Spinal cord (tissue), 10 donors: ENCODE data around the gene NR1H2. TPM values are rescaled to one million over a fixed set of nuclear protein-coding genes. Genes with fewer than 3 reads are reported as not detected.

Experiments used
- DNase-seq, 6 donors: peaks; one replicate each; pipeline versions ENCODE4 v3.0.0 to v3.0.0-alpha.2; 2013 to 2015; ENCODE audit warnings: low spot score in 6 of 6, low read depth in 4 of 6
- H3K27ac ChIP-seq: one replicate; pipeline ENCODE4 v1.5.1; 2013; ENCODE audit warnings: low read depth, low read length, control low read depth
- H3K27me3 ChIP-seq: one replicate; pipeline ENCODE4 v1.6.1; 2013; ENCODE audit warnings: low read length; ENCODE audit not compliant: control insufficient read depth, insufficient read depth
- H3K36me3 ChIP-seq: one replicate; pipeline ENCODE4 v1.6.1; 2013; ENCODE audit warnings: low read length; ENCODE audit not compliant: control insufficient read depth, insufficient read depth
- H3K4me1 ChIP-seq: one replicate; pipeline ENCODE4 v1.6.1; 2013; ENCODE audit warnings: low read length; ENCODE audit not compliant: control insufficient read depth, insufficient read depth
- H3K4me3 ChIP-seq: one replicate; pipeline ENCODE4 v1.5.1; 2013; ENCODE audit warnings: low read depth, low read length, control low read depth
- H3K9me3 ChIP-seq: one replicate; pipeline ENCODE4 v1.6.1; 2013; ENCODE audit warnings: low read length; ENCODE audit not compliant: control insufficient read depth, insufficient read depth
- WGBS: methylation state at CpG from one replicate; pipeline ENCODE4 v1.1.5; 2013; ENCODE audit warnings: missing lambda C conversion rate; ENCODE audit not compliant: insufficient coverage; 5-methylcytosine and 5-hydroxymethylcytosine counted together
- polyA plus RNA-seq, 2 donors: library from polyadenylated mRNA; unstranded; fragments of 120-200 nt; gene quantifications; one replicate each; pipeline ENCODE4 v1.2.1, GENCODE V29; 2013; ENCODE audit not compliant: insufficient read length in 2 of 2
- total RNA-seq, 2 donors: library from RNA; depleted of rRNA in 1 of 2; stranded (reverse); fragments of 120-200 nt in 1 of 2; fragments of >200 nt in 1 of 2; gene quantifications; one replicate each; pipeline versions ENCODE4 v1.2.3 to v1.2.4, GENCODE V29; 2013 to 2014
- donor health status: healthy.

The NR1H2 gene
- total and polyA plus RNA-seq, 4 donors: 24.4 to 45.2 (median 36.7) TPM

DNA sequence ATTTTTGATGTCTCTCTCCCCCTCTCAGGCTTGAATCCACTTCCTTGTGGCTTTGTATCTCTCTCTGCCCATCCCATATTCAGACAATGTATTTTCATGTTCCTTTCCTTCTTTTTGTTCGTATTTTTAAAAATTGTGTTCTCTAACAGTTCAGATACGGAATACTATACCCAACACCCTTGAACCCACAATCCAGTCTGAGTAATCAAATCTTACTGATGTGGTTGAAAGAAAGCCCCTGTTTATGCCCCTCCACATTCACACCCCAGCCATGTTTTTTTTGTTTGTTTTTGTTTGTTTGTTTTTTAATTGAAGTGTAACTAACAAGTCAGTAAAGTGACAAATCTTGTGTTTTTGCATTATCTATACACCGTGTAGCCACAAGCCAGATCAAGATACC is 43.9 kb downstream of the NR1H2 start:
- WGBS: no CpG with 5 or more reads among the region's 3 CpGs
- Histone ChIP-seq H3K36me3 (peaks cover 25% of the 10 kb centered on the region), H3K4me3 (no peak overlapping the region), H3K27ac (no peak overlapping the region), H3K9me3 (no peaks in the 10 kb centered on the region), H3K4me1 (peaks cover 8% of the 10 kb centered on the region), H3K27me3 (peaks cover 35% of the 10 kb centered on the region)
- no peak for DNase-seq

DNA sequence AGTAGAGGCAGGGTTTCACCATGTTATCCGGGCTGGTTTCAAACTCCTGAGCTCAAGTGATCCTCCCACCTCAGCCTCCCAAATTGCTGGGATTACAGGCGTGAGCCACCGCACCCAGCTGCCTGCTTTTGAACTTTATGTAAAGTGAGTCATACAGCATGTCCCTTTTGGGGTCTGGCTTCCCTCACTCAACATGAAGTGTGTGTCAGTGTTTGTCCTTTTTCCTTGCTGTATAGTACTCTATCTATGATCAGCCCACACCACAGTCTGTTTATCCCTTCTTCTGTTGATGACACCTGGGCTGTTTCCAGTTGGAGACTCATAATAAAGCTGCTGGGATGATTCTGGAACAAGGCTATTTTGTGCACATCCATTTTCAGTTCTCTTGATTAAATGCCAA is 44.6 kb downstream of the NR1H2 start:
- Histone ChIP-seq H3K27ac (no peak overlapping the region), H3K9me3 (no peaks in the 10 kb centered on the region), H3K36me3 (peaks cover 19% of the 10 kb centered on the region), H3K4me1 (peaks cover 8% of the 10 kb centered on the region), H3K4me3 (no peak overlapping the region), H3K27me3 (peaks cover 35% of the 10 kb centered on the region)
- no peak for DNase-seq
- WGBS: 71% methylated on average over 1 of the region's 3 CpGs

DNA sequence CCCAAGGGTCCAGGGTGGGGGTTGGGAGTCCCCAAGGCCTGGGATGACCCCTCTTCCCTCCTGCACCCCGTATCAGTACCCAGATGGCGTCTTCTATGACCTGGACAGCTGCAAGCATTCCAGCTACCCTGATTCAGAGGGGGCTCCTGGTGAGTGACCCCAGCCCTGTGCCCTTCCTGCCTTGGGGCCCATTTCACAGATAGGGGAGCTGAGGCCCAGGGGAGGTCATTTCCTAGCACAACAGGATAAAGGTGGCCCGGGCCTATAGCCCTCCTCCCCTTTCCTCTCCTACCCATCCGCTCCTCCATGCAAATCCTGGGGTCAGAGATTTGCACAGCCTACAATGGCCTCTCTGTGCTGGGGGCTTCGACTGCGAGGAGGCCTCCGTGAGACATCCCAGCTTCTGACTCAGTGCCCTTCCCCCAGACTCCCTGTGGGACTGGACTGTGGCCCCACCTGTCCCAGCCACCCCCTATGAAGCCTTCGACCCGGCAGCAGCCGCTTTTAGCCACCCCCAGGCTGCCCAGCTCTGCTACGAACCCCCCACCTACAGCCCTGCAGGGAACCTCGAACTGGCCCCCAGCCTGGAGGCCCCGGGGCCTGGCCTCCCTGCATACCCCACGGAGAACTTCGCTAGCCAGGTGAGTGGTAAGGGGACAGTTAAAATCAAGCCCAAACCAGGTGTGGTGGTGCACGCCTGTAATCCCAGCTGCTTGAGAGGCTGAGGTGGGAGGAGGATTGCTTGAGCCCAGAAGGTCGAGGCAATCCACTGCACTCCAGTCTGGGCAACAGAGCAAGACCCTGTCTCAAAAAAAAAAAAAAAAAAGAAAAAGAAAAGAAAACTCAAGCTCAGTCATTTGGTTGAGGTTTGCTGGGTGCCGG is 46.4 kb downstream of the NR1H2 start:
- H3K9me3 ChIP-seq: no peaks in the 10 kb centered on the region
- 88% methylated on average over 11 of the region's 18 CpGs for WGBS
- DNase-seq: no peak
- no peak overlapping the region for H3K27ac ChIP-seq
- H3K4me1 ChIP-seq: peaks cover 9% of the 10 kb centered on the region
- peaks cover 3% of the 10 kb centered on the region for H3K36me3 ChIP-seq
- peaks cover 30% of the 10 kb centered on the region for H3K27me3 ChIP-seq
- H3K4me3 ChIP-seq: no peak overlapping the region

DNA sequence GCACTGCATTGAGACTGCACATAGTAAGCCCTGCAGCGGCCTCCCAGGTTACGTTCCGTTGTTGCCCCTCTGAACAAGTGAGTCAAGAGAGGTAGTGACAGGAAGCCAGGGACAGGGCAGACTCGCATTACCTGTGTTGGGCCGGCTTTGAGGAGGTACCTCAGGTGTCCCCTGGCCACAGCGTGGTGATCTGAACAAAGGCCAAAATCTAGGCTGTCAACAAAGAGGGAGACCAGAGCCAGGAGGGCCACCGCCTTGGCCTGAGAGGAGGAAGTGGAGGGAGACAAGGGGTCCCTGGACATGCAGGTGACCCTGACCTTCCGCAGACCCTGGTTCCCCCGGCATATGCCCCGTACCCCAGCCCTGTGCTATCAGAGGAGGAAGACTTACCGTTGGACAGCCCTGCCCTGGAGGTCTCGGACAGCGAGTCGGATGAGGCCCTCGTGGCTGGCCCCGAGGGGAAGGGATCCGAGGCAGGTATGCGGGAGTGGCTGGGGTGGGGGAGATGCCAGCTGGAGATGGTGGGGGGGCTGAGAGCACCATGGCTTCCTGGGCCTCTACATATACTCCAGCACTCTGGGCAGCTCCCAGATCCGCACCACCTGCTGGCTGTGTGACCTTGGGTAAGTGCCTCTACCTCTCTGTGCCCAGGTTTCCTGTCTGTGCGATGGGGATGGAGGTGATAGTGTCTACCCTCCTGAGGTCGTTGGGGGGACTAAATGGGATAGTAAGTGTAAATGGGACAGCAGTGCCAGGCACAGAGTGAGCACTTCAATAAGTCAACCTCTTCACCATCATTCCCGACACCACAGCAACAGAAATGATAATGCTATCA is 47.2 kb downstream of the NR1H2 start:
- Histone ChIP-seq H3K4me1 (peaks cover 13% of the 10 kb centered on the region), H3K9me3 (no peaks in the 10 kb centered on the region), H3K27me3 (peaks cover 30% of the 10 kb centered on the region), H3K27ac (no peak overlapping the region), H3K36me3 (no peaks in the 10 kb centered on the region), H3K4me3 (no peak overlapping the region)
- 88% methylated on average over 19 of the region's 22 CpGs for WGBS
- no peak for DNase-seq

DNA sequence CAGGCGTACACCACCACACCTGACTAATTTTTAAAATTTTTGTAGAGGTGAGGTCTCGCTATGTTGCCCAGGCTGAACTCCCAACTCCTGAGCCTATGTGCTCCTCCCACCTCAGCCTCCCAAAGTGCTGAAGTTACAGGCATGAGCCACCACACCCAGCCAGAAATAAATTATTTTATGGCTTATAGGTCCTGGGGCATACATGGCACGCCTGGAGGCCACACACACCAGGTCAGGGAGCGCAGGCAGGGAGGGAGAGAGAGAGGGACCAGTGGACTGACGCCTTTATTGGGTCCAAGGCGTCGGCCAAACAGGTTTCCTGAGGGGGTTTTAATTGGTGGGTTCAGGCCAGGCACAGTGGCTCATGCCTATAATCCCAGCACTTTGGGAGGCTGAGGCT is 49.3 kb downstream of the NR1H2 start:
- no peaks in the 10 kb centered on the region for H3K9me3 ChIP-seq
- H3K4me3 ChIP-seq: no peak overlapping the region
- H3K27me3 ChIP-seq: peaks cover 22% of the 10 kb centered on the region
- 95% methylated on average over 5 of the region's 7 CpGs for WGBS
- no peak overlapping the region for H3K27ac ChIP-seq
- no peak for DNase-seq
- peaks cover 9% of the 10 kb centered on the region for H3K4me1 ChIP-seq
- H3K36me3 ChIP-seq: no peaks in the 10 kb centered on the region

DNA sequence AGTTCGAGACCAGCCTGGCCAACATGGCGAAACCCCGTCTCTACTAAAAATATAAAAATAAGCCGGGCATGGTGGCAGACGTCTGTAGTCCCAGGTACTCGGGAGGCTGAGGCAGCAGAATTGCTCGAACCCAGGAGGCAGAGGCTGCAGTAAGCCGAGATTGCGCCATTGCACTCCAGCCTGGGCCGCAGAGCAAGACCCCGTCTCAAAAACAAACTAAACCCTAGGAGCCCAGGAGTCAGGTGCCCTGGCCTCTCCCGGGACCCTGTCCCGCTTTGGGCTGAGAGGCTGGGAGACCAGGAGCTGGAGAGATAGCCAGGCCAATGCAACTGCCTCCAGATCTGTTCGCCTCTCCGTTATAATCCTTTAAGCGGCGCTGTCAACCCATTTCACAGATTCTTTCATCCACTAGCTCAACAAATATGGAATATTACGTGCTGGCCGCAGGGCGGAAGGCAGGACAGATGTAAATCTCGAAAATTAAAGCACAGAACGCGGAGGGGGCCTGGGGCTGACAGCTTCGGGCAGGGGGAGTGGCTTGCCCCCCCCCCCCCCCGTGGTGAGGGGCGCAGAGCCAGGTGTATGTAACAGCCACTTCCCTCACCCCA is 51.2 kb downstream of the NR1H2 start:
- peaks cover 23% of the 10 kb centered on the region for H3K4me1 ChIP-seq
- H3K27ac ChIP-seq: no peak overlapping the region
- H3K36me3 ChIP-seq: no peaks in the 10 kb centered on the region
- no peak for DNase-seq
- peaks cover 25% of the 10 kb centered on the region for H3K27me3 ChIP-seq
- H3K9me3 ChIP-seq: no peaks in the 10 kb centered on the region
- WGBS: 93% methylated on average over 19 of the region's 26 CpGs
- H3K4me3 ChIP-seq: peak overlapping the region; percentile 9

DNA sequence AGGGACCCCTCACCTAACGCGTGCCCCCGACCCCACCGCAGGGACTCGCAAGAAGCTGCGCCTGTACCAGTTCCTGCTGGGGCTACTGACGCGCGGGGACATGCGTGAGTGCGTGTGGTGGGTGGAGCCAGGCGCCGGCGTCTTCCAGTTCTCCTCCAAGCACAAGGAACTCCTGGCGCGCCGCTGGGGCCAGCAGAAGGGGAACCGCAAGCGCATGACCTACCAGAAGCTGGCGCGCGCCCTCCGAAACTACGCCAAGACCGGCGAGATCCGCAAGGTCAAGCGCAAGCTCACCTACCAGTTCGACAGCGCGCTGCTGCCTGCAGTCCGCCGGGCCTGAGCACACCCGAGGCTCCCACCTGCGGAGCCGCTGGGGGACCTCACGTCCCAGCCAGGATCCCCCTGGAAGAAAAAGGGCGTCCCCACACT is 51.8 kb downstream of the NR1H2 start:
- no peak overlapping the region for H3K27ac ChIP-seq
- WGBS: 4% methylated on average over 38 of the region's 38 CpGs
- peaks cover 27% of the 10 kb centered on the region for H3K4me1 ChIP-seq
- H3K36me3 ChIP-seq: no peaks in the 10 kb centered on the region
- peak overlapping the region; percentile 9 for H3K4me3 ChIP-seq
- H3K9me3 ChIP-seq: no peaks in the 10 kb centered on the region
- peak in 5 of 6 donors; percentile 20 to 82 (median 31) for DNase-seq
- H3K27me3 ChIP-seq: peaks cover 29% of the 10 kb centered on the region

DNA sequence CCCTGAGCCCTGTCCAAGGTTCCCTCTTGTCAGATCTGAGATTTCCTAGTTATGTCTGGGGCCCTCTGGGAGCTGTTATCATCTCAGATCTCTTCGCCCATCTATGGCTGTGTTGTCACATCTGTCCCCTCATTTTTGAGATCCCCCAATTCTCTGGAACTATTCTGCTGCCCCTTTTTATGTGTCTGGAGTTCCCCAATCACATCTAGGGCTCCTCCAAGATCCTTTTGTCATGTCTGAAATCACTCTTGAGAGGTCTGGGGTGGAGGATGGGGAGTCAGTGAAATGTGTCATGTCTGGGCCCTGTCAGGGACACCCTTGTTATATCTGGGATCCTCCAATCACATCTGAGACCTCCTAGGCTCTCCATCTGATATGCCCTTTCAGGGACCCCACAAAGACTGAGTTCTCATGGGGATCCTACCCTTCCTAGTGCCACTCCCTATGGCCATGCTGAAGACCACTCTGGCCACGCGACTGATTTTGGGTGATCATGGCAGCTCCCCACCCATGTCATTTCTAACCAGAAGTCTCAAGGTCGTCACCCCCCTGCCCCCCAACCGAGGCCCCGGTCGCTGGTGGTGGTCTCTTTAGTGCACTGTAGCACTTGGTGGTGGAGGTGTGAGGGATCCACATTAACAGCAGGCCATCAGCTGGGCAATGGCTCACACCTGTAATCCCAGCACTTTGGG is 52.7 kb downstream of the NR1H2 start:
- H3K4me1 ChIP-seq: peaks cover 27% of the 10 kb centered on the region
- H3K9me3 ChIP-seq: no peaks in the 10 kb centered on the region
- no peak overlapping the region for H3K4me3 ChIP-seq
- DNase-seq: no peak
- no peak overlapping the region for H3K27ac ChIP-seq
- no peaks in the 10 kb centered on the region for H3K36me3 ChIP-seq
- 100% methylated on average over 2 of the region's 7 CpGs for WGBS
- peaks cover 29% of the 10 kb centered on the region for H3K27me3 ChIP-seq

DNA sequence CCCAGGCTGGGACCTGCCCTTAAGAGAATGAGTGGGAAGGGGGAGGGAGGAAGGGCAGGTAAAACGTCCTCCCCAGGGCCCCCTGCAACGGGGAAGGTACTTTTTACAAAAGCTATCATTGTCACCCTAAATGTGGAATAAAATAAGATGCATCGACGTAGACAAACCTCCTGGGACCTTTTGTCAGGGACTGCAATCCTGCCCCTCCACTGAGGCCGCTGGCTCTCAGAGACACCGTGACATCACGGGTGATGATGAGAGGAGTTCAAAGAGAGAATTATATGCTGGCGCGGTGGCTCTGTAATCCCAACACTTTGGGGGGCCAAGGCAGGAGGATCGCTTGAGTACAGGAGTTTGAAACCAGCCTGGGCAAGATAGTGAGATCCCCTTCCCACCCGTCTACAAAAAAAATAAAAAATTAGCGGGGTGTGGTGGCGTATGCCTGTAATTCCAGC is 54.7 kb downstream of the NR1H2 start:
- H3K9me3 ChIP-seq: no peaks in the 10 kb centered on the region
- peaks cover 27% of the 10 kb centered on the region for H3K4me1 ChIP-seq
- peak overlapping the region; percentile 65 for H3K4me3 ChIP-seq
- no peaks in the 10 kb centered on the region for H3K36me3 ChIP-seq
- H3K27me3 ChIP-seq: peaks cover 29% of the 10 kb centered on the region
- no peak overlapping the region for H3K27ac ChIP-seq
- 18% methylated on average over 3 of the region's 13 CpGs for WGBS
- DNase-seq: no peak
